Measurements from ENCODE around the gene FAM76B.

DNA sequence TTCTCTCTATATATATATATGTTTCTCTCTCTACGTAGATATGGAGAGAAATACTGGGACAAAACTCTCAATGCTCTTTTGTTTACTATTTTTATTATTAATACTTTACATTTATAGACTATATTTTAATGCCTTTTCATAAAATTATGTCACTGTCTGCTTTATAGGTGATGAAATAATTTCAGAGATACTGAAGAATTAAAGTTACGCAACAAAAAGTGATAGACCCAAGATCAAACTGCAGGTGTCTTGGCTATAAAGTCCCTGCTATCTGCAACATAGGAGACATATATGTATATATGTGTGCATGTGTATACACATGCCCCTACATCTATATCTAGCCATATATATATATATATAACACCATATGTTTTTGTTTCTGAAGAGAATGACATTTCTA is 60.8 kb downstream of the FAM76B start:
- TF ChIP-seq POLR2A (IDR thresholded peaks at IDR 0.05): no peak
- TF ChIP-seq, protein P1, sequence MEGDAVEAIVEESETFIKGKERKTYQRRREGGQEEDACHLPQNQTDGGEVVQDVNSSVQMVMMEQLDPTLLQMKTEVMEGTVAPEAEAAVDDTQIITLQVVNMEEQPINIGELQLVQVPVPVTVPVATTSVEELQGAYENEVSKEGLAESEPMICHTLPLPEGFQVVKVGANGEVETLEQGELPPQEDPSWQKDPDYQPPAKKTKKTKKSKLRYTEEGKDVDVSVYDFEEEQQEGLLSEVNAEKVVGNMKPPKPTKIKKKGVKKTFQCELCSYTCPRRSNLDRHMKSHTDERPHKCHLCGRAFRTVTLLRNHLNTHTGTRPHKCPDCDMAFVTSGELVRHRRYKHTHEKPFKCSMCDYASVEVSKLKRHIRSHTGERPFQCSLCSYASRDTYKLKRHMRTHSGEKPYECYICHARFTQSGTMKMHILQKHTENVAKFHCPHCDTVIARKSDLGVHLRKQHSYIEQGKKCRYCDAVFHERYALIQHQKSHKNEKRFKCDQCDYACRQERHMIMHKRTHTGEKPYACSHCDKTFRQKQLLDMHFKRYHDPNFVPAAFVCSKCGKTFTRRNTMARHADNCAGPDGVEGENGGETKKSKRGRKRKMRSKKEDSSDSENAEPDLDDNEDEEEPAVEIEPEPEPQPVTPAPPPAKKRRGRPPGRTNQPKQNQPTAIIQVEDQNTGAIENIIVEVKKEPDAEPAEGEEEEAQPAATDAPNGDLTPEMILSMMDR (IDR thresholded peaks at IDR 0.05): no peak
- TF ChIP-seq EP300 (IDR thresholded peaks at IDR 0.05): no peak

Data from stomach (tissue), 4 donors.